ENCODE data around the gene SPATA31C1. TPM values are rescaled to one million over a fixed set of nuclear protein-coding genes. Genes with fewer than 3 reads are reported as not detected.

The SPATA31C1 gene
- total and polyA plus RNA-seq, 7 donors = not detected

DNA sequence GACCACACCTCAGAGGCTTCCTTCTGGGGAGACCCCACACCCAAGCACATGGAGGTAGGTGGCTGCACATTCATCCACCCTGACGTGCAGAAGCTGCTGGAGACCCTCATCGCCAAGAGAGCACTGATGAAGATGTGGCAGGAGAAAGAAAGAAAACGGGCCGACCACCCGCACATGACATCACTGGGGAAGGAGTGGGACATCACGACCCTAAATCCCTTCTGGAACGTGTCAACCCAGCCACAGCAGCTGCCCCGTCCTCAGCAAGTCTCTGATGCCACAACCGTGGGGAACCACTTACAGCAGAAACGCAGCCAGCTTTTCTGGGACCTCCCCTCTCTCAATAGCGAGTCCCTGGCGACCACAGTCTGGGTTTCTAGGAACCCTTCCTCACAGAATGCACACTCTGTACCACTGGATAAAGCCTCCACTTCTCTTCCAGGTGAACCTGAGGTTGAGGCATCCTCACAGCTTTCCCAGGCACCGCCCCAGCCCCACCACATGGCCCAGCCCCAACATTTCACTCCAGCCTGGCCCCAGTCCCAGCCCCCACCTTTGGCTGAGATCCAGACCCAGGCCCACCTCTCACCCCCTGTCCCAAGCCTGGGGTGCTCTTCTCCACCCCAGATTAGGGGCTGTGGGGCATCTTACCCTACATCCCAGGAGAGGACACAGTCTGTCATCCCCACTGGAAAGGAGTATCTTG is 32.1 kb upstream of the SPATA31C1 start:
- WGBS, 3 donors = 71% methylated on average over 13 of the region's 13 CpGs
- intact Hi-C loops (cut with DNase I) = no loop called here
- ATAC-seq = no peak
- no peaks in the 10 kb centered on the region for H3K9me3 ChIP-seq
- DNase-seq = no peak
- H3K36me3 ChIP-seq (ENCODE audit: insufficient read depth in 1 of 2, low read depth in 1 of 2) = no peaks in the 10 kb centered on the region
- no peaks in the 10 kb centered on the region for H3K4me1 ChIP-seq
- H3K27ac ChIP-seq = no peak overlapping the region
- TF ChIP-seq, protein P1, sequence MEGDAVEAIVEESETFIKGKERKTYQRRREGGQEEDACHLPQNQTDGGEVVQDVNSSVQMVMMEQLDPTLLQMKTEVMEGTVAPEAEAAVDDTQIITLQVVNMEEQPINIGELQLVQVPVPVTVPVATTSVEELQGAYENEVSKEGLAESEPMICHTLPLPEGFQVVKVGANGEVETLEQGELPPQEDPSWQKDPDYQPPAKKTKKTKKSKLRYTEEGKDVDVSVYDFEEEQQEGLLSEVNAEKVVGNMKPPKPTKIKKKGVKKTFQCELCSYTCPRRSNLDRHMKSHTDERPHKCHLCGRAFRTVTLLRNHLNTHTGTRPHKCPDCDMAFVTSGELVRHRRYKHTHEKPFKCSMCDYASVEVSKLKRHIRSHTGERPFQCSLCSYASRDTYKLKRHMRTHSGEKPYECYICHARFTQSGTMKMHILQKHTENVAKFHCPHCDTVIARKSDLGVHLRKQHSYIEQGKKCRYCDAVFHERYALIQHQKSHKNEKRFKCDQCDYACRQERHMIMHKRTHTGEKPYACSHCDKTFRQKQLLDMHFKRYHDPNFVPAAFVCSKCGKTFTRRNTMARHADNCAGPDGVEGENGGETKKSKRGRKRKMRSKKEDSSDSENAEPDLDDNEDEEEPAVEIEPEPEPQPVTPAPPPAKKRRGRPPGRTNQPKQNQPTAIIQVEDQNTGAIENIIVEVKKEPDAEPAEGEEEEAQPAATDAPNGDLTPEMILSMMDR (IDR thresholded peaks at IDR 0.05) = no peak
- no peak overlapping the region for H3K4me3 ChIP-seq
- H3K27me3 ChIP-seq (ENCODE audit: insufficient read depth in 3 of 3, low read length in 2 of 3) = no peaks in the 10 kb centered on the region

GRCh38 chr9:87886210-87886932 is 31.4 kb upstream of the SPATA31C1 start:
- intact Hi-C loops (cut with DNase I) = no loop called here
- ATAC-seq (no peak), DNase-seq (no peak)
- Histone ChIP-seq H3K4me3 (no peak overlapping the region), H3K4me1 (no peaks in the 10 kb centered on the region), H3K27me3 (ENCODE audit: insufficient read depth in 3 of 3, low read length in 2 of 3) (no peaks in the 10 kb centered on the region), H3K9me3 (no peaks in the 10 kb centered on the region), H3K27ac (no peak overlapping the region), H3K36me3 (ENCODE audit: insufficient read depth in 1 of 2, low read depth in 1 of 2) (no peaks in the 10 kb centered on the region)
- TF ChIP-seq, protein P1 (IDR thresholded peaks at IDR 0.05) = no peak
- 67 to 76% (median 73%) methylated on average over 11 of the region's 11 CpGs for WGBS, 3 donors

GRCh38 chr9:87886933-87887505 is 30.7 kb upstream of the SPATA31C1 start:
- DNase-seq (no peak), ATAC-seq (no peak)
- no peaks in the 10 kb centered on the region for H3K36me3 ChIP-seq (ENCODE audit: insufficient read depth in 1 of 2, low read depth in 1 of 2)
- H3K27me3 ChIP-seq (ENCODE audit: insufficient read depth in 3 of 3, low read length in 2 of 3) = no peaks in the 10 kb centered on the region
- no peak overlapping the region for H3K4me3 ChIP-seq
- H3K9me3 ChIP-seq = no peaks in the 10 kb centered on the region
- intact Hi-C loops (cut with DNase I) = no loop called here
- H3K4me1 ChIP-seq = no peaks in the 10 kb centered on the region
- TF ChIP-seq, protein P1 (IDR thresholded peaks at IDR 0.05) = no peak
- no peak overlapping the region for H3K27ac ChIP-seq
- WGBS, 3 donors = 79 to 84% (median 82%) methylated on average over 13 of the region's 13 CpGs

DNA sequence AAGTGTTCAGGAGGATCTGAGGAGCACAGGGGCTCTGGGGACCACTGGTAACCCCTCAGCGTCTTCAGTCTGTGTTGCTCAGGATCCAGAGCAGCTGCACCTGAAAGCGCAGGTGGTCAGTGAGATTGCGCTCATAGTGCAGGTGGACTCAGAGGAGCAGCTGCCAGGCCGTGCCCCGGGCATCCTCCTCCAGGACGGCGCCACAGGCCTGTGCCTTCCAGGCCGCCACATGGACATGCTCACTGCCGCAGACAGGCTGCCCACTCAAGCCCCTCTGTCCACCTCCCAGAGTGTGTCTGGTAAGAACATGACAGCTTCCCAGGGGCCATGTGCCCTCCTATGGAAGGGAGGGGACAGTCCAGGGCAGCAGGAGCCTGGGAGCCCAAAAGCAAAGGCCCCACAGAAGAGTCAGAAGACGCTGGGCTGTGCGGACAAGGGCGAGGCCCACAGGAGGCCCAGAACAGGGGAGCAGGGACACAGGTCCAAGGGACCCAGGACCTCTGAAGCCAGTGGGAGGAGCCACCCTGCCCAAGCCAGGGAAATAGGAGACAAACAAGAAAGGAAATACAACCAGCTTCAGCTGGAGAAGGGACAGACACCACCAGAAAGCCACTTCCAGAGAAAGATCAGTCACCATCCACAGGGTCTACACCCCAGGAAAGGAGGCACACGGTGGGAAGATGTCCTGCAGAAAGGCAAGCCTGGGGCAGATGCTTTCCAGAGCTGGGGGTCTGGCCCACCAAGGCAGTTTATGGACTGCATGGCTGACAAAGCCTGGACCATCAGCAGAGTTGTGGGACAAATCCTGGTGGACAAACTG is 29.9 kb upstream of the SPATA31C1 start:
- ATAC-seq (no peak), DNase-seq (no peak)
- Histone ChIP-seq H3K9me3 (no peaks in the 10 kb centered on the region), H3K4me3 (no peak overlapping the region), H3K27ac (no peak overlapping the region), H3K4me1 (no peaks in the 10 kb centered on the region), H3K27me3 (ENCODE audit: insufficient read depth in 3 of 3, low read length in 2 of 3) (no peaks in the 10 kb centered on the region), H3K36me3 (ENCODE audit: insufficient read depth in 1 of 2, low read depth in 1 of 2) (no peaks in the 10 kb centered on the region)
- TF ChIP-seq, protein P1 (IDR thresholded peaks at IDR 0.05) = no peak
- 85 to 95% (median 88%) methylated on average over 13 of the region's 13 CpGs for WGBS, 3 donors
- intact Hi-C loops (cut with DNase I) = no loop called here
